ENCODE measurements around the gene CRYBB3. TPM values are rescaled to one million over a fixed set of nuclear protein-coding genes. Genes with fewer than 3 reads are reported as not detected.
"Not testable (repeated sequence)": the region's sequence is repeated elsewhere in the genome, so short reads cannot be mapped to it uniquely, and the experiment has no call there.

The CRYBB3 gene
- total RNA-seq, 2 donors from 2014 or later: 0.78 TPM; not detected in 1

GRCh38 chr22:25167834-25168601 lies 31.6 kb upstream of the CRYBB3 start:
- peaks cover 3 to 8% of the 10 kb centered on the region in 2 donors for H3K4me1 Mint-ChIP-seq (ENCODE audit: low read depth in 2 of 2)
- no peak for ATAC-seq
- no peaks in the 10 kb centered on the region for H3K9me3 Mint-ChIP-seq
- no peak overlapping the region for H3K27ac Mint-ChIP-seq
- no peak overlapping the region for H3K4me3 Mint-ChIP-seq
- H3K27me3 Mint-ChIP-seq: no peaks in the 10 kb centered on the region
- DNase-seq (ENCODE audit: low spot score): peak; percentile 2
- H3K36me3 Mint-ChIP-seq: no peaks in the 10 kb centered on the region

GRCh38 chr22:25169278-25170031 lies 30.2 kb upstream of the CRYBB3 start:
- no peaks in the 10 kb centered on the region for H3K27me3 Mint-ChIP-seq
- no peak overlapping the region for H3K4me3 Mint-ChIP-seq
- DNase-seq (ENCODE audit: low spot score) (peak; percentile 22), ATAC-seq (no peak)
- H3K9me3 Mint-ChIP-seq: no peaks in the 10 kb centered on the region
- H3K27ac Mint-ChIP-seq: no peak overlapping the region
- H3K36me3 Mint-ChIP-seq: no peaks in the 10 kb centered on the region
- H3K4me1 Mint-ChIP-seq (ENCODE audit: low read depth in 2 of 2): peaks cover 3 to 8% of the 10 kb centered on the region in 2 donors

GRCh38 chr22:25170426-25170980 lies 29.2 kb upstream of the CRYBB3 start:
- DNase-seq (ENCODE audit: low spot score): peak; percentile 41
- H3K27ac Mint-ChIP-seq: no peak overlapping the region
- H3K36me3 Mint-ChIP-seq: no peaks in the 10 kb centered on the region
- H3K27me3 Mint-ChIP-seq: no peaks in the 10 kb centered on the region
- no peaks in the 10 kb centered on the region for H3K9me3 Mint-ChIP-seq
- no peak overlapping the region for H3K4me3 Mint-ChIP-seq
- no peak for ATAC-seq
- H3K4me1 Mint-ChIP-seq (ENCODE audit: low read depth in 2 of 2): no peaks in the 10 kb centered on the region

- no peaks in the 10 kb centered on the region for H3K27me3 Mint-ChIP-seq
- no peak overlapping the region for H3K4me3 Mint-ChIP-seq
- H3K36me3 Mint-ChIP-seq: no peaks in the 10 kb centered on the region
- H3K27ac Mint-ChIP-seq: no peak overlapping the region
- no peaks in the 10 kb centered on the region for H3K4me1 Mint-ChIP-seq (ENCODE audit: low read depth in 2 of 2)
- ATAC-seq (no peak), DNase-seq (ENCODE audit: low spot score) (no peak)
- no peaks in the 10 kb centered on the region for H3K9me3 Mint-ChIP-seq
These were observed 27.5 kb upstream of the CRYBB3 start for GRCh38 chr22:25172153-25172552.

GRCh38 chr22:25174156-25174887 lies 25.3 kb upstream of the CRYBB3 start:
- Mint-ChIP-seq H3K9me3 (no peaks in the 10 kb centered on the region), H3K4me3 (no peak overlapping the region), H3K27ac (no peak overlapping the region), H3K27me3 (no peaks in the 10 kb centered on the region), H3K4me1 (ENCODE audit: low read depth in 2 of 2) (no peaks in the 10 kb centered on the region), H3K36me3 (peaks cover 1% of the 10 kb centered on the region)
- peak; percentile 6 for DNase-seq (ENCODE audit: low spot score)
- ATAC-seq: no peak

GRCh38 chr22:25174888-25175411 lies 24.7 kb upstream of the CRYBB3 start:
- Mint-ChIP-seq H3K36me3 (peaks cover 7% of the 10 kb centered on the region), H3K4me1 (ENCODE audit: low read depth in 2 of 2) (no peaks in the 10 kb centered on the region), H3K4me3 (no peak overlapping the region), H3K27me3 (no peaks in the 10 kb centered on the region), H3K27ac (no peak overlapping the region), H3K9me3 (peaks cover 3% of the 10 kb centered on the region)
- DNase-seq (ENCODE audit: low spot score) (no peak), ATAC-seq (no peak)

- DNase-seq (ENCODE audit: low spot score) (no peak), ATAC-seq (no peak)
- Mint-ChIP-seq H3K36me3 (peaks cover 8% of the 10 kb centered on the region), H3K27ac (no peak overlapping the region), H3K4me1 (ENCODE audit: low read depth in 2 of 2) (no peaks in the 10 kb centered on the region), H3K4me3 (no peak overlapping the region), H3K27me3 (no peaks in the 10 kb centered on the region), H3K9me3 (peaks cover 4% of the 10 kb centered on the region)
These were observed 23.5 kb upstream of the CRYBB3 start for GRCh38 chr22:25176175-25176574.

GRCh38 chr22:25176799-25177198 lies 22.9 kb upstream of the CRYBB3 start:
- H3K4me1 Mint-ChIP-seq (ENCODE audit: low read depth in 2 of 2): no peaks in the 10 kb centered on the region
- DNase-seq (ENCODE audit: low spot score) (no peak), ATAC-seq (no peak)
- no peak overlapping the region for H3K27ac Mint-ChIP-seq
- H3K4me3 Mint-ChIP-seq: no peak overlapping the region
- peaks cover 4% of the 10 kb centered on the region for H3K9me3 Mint-ChIP-seq
- H3K36me3 Mint-ChIP-seq: peaks cover 8% of the 10 kb centered on the region
- no peaks in the 10 kb centered on the region for H3K27me3 Mint-ChIP-seq

GRCh38 chr22:25177226-25177625 lies 22.4 kb upstream of the CRYBB3 start:
- H3K4me1 Mint-ChIP-seq (ENCODE audit: low read depth in 2 of 2): peaks cover 0 to 1% of the 10 kb centered on the region in 2 donors
- no peak overlapping the region for H3K4me3 Mint-ChIP-seq
- H3K9me3 Mint-ChIP-seq: peaks cover 4% of the 10 kb centered on the region
- DNase-seq (ENCODE audit: low spot score): peak; percentile 16
- H3K27ac Mint-ChIP-seq: no peak overlapping the region
- ATAC-seq: no peak
- H3K36me3 Mint-ChIP-seq: peaks cover 10% of the 10 kb centered on the region
- peaks cover 0 to 1% of the 10 kb centered on the region in 2 donors for H3K27me3 Mint-ChIP-seq

- peaks cover 14% of the 10 kb centered on the region for H3K36me3 Mint-ChIP-seq
- peaks cover 0 to 3% of the 10 kb centered on the region in 2 donors for H3K27me3 Mint-ChIP-seq
- no peak overlapping the region for H3K4me3 Mint-ChIP-seq
- peaks cover 4% of the 10 kb centered on the region for H3K9me3 Mint-ChIP-seq
- no peak overlapping the region for H3K27ac Mint-ChIP-seq
- ATAC-seq (no peak), DNase-seq (ENCODE audit: low spot score) (peak; percentile 6)
- peaks cover 0 to 4% of the 10 kb centered on the region in 2 donors for H3K4me1 Mint-ChIP-seq (ENCODE audit: low read depth in 2 of 2)
These were observed 21.8 kb upstream of the CRYBB3 start for GRCh38 chr22:25177895-25178294.

- ATAC-seq: peak; percentile 7 to 18
- DNase-seq (ENCODE audit: low spot score): peak; percentile 53
- H3K9me3 Mint-ChIP-seq; H3K27me3 Mint-ChIP-seq; H3K27ac Mint-ChIP-seq; H3K4me1 Mint-ChIP-seq (ENCODE audit: low read depth in 2 of 2); H3K4me3 Mint-ChIP-seq: not testable (repeated sequence)
- H3K36me3 Mint-ChIP-seq: peaks cover 14% of the 10 kb centered on the region
These were observed 21.3 kb upstream of the CRYBB3 start for GRCh38 chr22:25178348-25178747.

- H3K36me3 Mint-ChIP-seq: peaks cover 14% of the 10 kb centered on the region
- H3K4me1 Mint-ChIP-seq (ENCODE audit: low read depth in 2 of 2); H3K27ac Mint-ChIP-seq; H3K9me3 Mint-ChIP-seq; H3K4me3 Mint-ChIP-seq; H3K27me3 Mint-ChIP-seq: not testable (repeated sequence)
- ATAC-seq (peak; percentile 83 to 89), DNase-seq (ENCODE audit: low spot score) (peak; percentile 57)
These were observed 20.6 kb upstream of the CRYBB3 start for GRCh38 chr22:25178869-25179631.

Measured in natural killer cell treated with Interleukin-12 subunit alpha and Interleukin-12 subunit beta and Interleukin-15 and Interleukin-18, amount 100 ng/mL, for 72 hours (primary cell).